Kidney (tissue), 14 donors: ENCODE data around the gene MIB1. TPM values are rescaled to one million over a fixed set of nuclear protein-coding genes. Genes with fewer than 3 reads are reported as not detected.

Source experiments
- DNase-seq, 5 donors: peaks; one replicate each; pipeline ENCODE4 v3.0.0-alpha.2; 2013 to 2020
- FAIRE-seq: peaks from 2 replicates; lab custom pipeline; 2012; peaks lifted over from hg19 to GRCh38; lab: Jason Lieb, UNC
- H3K27ac ChIP-seq, 2 donors: one replicate each; pipeline ENCODE4 v1.7.0; 2013; ENCODE audit warnings: low read depth in 2 of 2, low read length in 2 of 2, inconsistent platforms in 1 of 2
- H3K27me3 ChIP-seq: one replicate; pipeline ENCODE4 v1.7.1; 2013; ENCODE audit warnings: low read length, inconsistent platforms; ENCODE audit not compliant: control insufficient read depth, insufficient read depth
- H3K36me3 ChIP-seq, 3 donors: one replicate each; pipeline versions ENCODE4 v1.7.0 to v1.7.1; 2013; ENCODE audit warnings: low read length in 3 of 3, control low read depth in 1 of 3, inconsistent platforms in 1 of 3; ENCODE audit not compliant: insufficient read depth in 3 of 3, control insufficient read depth in 2 of 3
- H3K4me1 ChIP-seq, 3 donors: one replicate each; pipeline versions ENCODE4 v1.7.0 to v1.7.1; 2013; ENCODE audit warnings: low read length in 3 of 3, inconsistent platforms in 1 of 3, low read depth in 1 of 3; ENCODE audit not compliant: control insufficient read depth in 2 of 3, insufficient read depth in 2 of 3
- H3K4me3 ChIP-seq, 3 donors: one replicate each; pipeline versions ENCODE4 v1.7.0 to v1.8.1; 2013; ENCODE audit warnings: low read length in 3 of 3, control low read depth in 1 of 3, inconsistent platforms in 1 of 3
- H3K9ac ChIP-seq, 3 donors: one replicate each; pipeline versions ENCODE4 v1.7.0 to v1.7.1; 2013; ENCODE audit warnings: low read length in 3 of 3, control low read depth in 1 of 3, inconsistent platforms in 1 of 3
- H3K9me3 ChIP-seq, 3 donors: one replicate each; pipeline versions ENCODE4 v1.7.0 to v1.7.1; 2013; ENCODE audit warnings: low read length in 3 of 3, control low read depth in 1 of 3, inconsistent platforms in 1 of 3; ENCODE audit not compliant: control insufficient read depth in 2 of 3, insufficient read depth in 1 of 3
- intact Hi-C: fragments of 100-400 bp; cut with DNase I; formaldehyde crosslinking; loops from one replicate; pipeline ENCODE4 v1.11.1; 2022
- polyA plus RNA-seq: library from polyadenylated mRNA; stranded (reverse); fragments of 350-450 nt; fragmentation: Illumina TruSeq; extraction: RNeasy Lipid Tissue Mini Kit (QIAGEN cat#74804); gene quantifications from one replicate; pipeline ENCODE4 v1.2.3, GENCODE V29; 2014; ENCODE audit warnings: low read depth, low replicate concordance; ENCODE audit not compliant: insufficient read depth
- total RNA-seq: library from RNA; stranded (reverse); fragmentation: NEBNext Ultra II Directional; extraction: Animal tissue kit (Norgen Biotek cat#: 25700); gene quantifications from one replicate; pipeline ENCODE4 v1.2.1, GENCODE V29; 2021
- TF ChIP-seq, protein P1 (sequence below): IDR thresholded peaks from 3 replicates; pipeline ENCODE4 v1.5.1; 2012; ENCODE audit warnings: mild to moderate bottlenecking, moderate library complexity, borderline replicate concordance; ENCODE audit not compliant: insufficient read depth; ENCODE audit errors: extremely low read depth
- donor health status: control.
- donor health status: control.
- donor health status: control.
- donor health status: control.
- donor health status: control.
- donor health status: DM: yes; HTN: yes; CAD: no.
- donor health status: Normal renal cell carcinoma (clear cell type).

Gene MIB1
- total and polyA plus RNA-seq, 2 donors from 2014 or later = 4.5 to 38.6 TPM

DNA sequence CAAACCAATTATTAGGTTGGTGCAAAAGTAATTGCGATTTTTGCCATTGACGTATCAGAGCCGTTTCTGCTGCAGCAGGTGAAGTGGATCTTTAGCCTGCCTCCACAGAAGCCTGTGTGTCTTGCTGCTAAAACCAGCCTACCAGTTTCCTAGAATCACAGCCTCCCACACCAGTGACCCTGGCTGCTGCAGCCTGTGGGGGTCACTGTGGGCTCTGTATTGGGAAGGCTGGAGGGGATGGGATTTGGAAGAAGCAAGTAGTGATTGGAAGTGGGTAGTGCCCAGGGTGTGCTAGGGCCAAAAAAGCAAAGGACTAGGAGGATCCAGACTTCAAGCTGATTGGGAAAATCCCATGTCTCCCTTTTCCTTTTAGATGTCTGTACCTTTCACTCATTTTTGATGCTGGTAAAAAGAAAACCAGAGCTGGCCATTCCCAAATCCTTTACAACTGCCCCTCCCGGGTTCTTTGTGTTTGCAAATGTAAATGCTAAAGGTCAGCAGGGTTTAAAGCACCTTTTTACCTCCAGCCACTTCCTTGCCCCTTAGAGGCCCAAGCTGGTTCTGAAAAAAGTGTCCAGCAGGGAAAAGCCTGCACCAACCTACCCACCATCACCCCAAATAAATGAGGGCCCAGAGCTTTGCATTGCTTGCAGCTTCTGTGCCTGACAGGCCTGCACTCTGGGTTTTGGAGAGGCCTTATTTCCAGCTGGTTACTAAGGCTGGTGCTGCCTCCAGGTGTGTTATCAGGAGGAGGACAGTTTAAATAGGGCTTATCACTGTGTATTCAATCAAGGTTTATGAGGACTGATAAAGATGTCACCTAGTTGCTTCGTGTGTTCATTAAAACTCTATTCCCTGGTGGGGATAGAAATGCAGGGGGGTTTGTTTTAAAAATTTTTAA is 172.0 kb downstream of the MIB1 start:
- Histone ChIP-seq H3K9me3 (no peaks in the 10 kb centered on the region), H3K36me3 (no peaks in the 10 kb centered on the region), H3K27ac (no peak overlapping the region), H3K9ac (no peak overlapping the region), H3K4me1 (no peaks in the 10 kb centered on the region), H3K4me3 (no peak overlapping the region), H3K27me3 (no peaks in the 10 kb centered on the region)
- TF ChIP-seq, protein P1, sequence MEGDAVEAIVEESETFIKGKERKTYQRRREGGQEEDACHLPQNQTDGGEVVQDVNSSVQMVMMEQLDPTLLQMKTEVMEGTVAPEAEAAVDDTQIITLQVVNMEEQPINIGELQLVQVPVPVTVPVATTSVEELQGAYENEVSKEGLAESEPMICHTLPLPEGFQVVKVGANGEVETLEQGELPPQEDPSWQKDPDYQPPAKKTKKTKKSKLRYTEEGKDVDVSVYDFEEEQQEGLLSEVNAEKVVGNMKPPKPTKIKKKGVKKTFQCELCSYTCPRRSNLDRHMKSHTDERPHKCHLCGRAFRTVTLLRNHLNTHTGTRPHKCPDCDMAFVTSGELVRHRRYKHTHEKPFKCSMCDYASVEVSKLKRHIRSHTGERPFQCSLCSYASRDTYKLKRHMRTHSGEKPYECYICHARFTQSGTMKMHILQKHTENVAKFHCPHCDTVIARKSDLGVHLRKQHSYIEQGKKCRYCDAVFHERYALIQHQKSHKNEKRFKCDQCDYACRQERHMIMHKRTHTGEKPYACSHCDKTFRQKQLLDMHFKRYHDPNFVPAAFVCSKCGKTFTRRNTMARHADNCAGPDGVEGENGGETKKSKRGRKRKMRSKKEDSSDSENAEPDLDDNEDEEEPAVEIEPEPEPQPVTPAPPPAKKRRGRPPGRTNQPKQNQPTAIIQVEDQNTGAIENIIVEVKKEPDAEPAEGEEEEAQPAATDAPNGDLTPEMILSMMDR = no peak
- intact Hi-C loops = no loop called here
- DNase-seq (no peak), FAIRE-seq (no peak)

DNA sequence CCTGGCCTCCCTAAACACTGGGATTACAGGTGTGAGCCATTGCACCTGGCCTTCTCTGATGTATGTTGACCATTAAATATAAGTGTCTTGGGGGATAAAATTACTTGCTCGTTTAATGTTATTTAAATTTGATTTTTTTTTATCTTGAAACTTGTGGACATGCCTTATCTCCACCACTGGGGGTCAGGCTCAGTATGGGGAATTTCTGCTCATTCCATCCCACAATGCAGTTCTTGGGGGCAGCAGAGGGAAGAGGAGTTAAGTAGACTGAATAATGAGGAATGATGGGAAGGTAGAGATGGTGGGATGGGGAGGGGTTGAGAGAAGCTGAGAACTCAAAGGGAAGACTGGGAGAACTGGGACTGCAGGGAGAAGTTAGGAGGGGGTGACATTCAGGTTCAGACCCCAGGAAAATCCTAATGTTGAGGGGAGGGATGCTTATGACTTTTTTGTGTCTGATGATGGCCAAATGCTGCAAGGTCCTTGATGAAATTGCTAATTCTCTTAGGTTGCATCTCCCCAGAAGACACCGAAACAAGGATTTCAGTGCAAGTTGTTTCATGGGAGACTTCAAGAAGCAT is 174.2 kb downstream of the MIB1 start:
- no peak overlapping the region for H3K4me3 ChIP-seq
- no peaks in the 10 kb centered on the region for H3K27me3 ChIP-seq
- no peaks in the 10 kb centered on the region for H3K36me3 ChIP-seq
- H3K9me3 ChIP-seq = peaks cover 0 to 10% (median 0%) of the 10 kb centered on the region in 3 donors
- intact Hi-C loops = no loop called here
- FAIRE-seq (no peak), DNase-seq (peak in 4 of 5 donors; percentile 45 to 79 (median 56))
- H3K4me1 ChIP-seq = no peaks in the 10 kb centered on the region
- no peak overlapping the region for H3K27ac ChIP-seq
- no peak overlapping the region for H3K9ac ChIP-seq
- TF ChIP-seq, protein P1 = peak; percentile 24

DNA sequence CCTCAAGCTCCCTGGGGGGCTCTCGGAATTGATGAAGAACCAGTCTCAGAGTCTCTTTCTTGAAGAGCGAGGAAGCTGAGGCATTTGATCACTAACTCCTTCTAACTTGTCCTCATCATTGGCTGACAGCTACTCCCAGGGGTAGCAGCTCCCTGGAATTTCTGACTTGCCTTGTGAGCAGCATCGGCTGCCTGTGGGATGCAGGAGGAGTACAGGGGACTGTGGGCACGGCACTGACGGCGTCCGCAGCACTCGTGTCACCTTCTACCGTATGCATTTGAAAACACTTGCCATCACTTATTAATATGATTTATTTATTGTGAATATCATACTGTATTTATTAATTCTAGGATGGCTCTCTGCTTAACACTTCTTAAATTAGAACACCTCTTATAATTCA is 175.0 kb downstream of the MIB1 start:
- intact Hi-C loops = no loop called here
- no peaks in the 10 kb centered on the region for H3K36me3 ChIP-seq
- no peak overlapping the region for H3K4me3 ChIP-seq
- no peak overlapping the region for H3K9ac ChIP-seq
- FAIRE-seq (no peak), DNase-seq (no peak)
- no peaks in the 10 kb centered on the region for H3K4me1 ChIP-seq
- H3K9me3 ChIP-seq = peaks cover 0 to 10% (median 0%) of the 10 kb centered on the region in 3 donors
- no peak overlapping the region for H3K27ac ChIP-seq
- no peaks in the 10 kb centered on the region for H3K27me3 ChIP-seq
- TF ChIP-seq, protein P1 = no peak
